GM12892 (cell line): ENCODE results near the gene TOR4A.

ENCODE experiments used
- POLR2A ChIP-seq: IDR thresholded peaks from 2 replicates; pipeline ENCODE4 v1.6.1; 2011; ENCODE audit warnings: low read depth, low read length, control low read depth
- TAF1 ChIP-seq: IDR thresholded peaks from 2 replicates; pipeline ENCODE4 v1.6.1; 2011; ENCODE audit warnings: low read depth, mild to moderate bottlenecking, control low read depth, low read length, borderline replicate concordance

DNA sequence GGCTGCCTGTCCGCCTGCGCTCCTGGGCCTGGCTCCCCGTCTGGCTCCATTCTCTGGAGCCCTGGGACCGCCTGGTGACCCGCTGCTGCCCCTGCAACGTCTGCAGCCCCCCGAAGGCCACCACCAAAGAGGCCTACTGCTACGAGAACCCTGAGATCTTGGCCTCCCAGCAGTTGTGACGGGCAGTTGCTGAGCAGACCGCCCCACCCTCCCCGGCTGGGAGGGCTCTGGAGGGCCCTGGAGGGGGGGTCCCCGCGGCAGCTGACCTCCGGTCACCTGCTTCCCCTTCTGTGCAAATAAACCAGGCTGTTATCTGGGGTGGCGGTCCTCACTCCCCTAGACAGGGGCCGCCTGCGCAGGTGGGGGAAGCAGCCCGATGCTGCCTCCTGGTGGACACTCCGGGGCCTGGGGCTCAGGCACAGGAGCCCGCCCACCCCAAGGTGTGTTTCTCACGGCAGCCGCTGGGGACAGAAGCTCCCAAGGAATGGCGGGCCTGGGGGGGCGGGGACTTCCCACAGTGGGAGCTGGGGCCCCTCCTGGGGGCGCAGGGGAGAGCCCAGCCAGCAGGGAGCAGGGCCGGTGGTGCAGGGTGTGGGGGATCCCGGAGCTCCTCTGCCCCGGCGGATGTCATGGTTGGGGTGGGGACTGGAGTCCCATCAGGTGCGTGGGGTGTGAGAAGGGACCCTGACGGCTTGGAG is 41.1 kb upstream of the TOR4A start:
- no peak for TF ChIP-seq POLR2A
- no peak for TF ChIP-seq TAF1
